ENCODE results near the gene DPH6. TPM values are rescaled to one million over a fixed set of nuclear protein-coding genes. Genes with fewer than 3 reads are reported as not detected.
A peak's percentile ranks its signal among the peaks of the same experiment; 100 is the strongest.

The DPH6 gene
- total RNA-seq, 1 experiment from 2014 or later, result 11.7 TPM

DNA sequence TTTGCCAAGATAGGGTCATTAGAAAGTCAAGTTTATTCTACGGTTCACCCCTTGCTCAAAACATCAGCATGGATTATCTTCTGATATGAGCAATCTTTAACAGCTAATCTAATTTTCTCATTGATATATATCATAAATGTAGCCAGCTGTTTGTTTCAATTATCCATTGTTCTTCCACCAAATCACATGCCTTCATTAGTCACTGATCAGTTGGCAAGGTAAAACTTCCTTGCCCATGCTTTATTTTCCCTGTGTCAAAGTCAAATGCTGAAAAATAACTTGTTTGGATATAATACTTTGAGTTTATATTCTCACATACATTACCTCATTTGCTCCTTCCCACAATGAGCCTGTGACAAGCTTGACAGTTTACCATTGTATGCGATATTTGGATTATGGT, 60.6 kb downstream of the DPH6 start:
- H3K4me3 ChIP-seq (ENCODE audit: insufficient read depth, low read depth, low read length), result no peak overlapping the region
- no peak for DNase-seq
- H3K27me3 ChIP-seq (ENCODE audit: control insufficient read depth, insufficient read depth, low read length), result no peaks in the 10 kb centered on the region
- H3K36me3 ChIP-seq (replicated peaks; ENCODE audit: control insufficient read depth, insufficient read depth, low read length), result no peaks in the 10 kb centered on the region; the same call in 1 of the 2 replicates

DNA sequence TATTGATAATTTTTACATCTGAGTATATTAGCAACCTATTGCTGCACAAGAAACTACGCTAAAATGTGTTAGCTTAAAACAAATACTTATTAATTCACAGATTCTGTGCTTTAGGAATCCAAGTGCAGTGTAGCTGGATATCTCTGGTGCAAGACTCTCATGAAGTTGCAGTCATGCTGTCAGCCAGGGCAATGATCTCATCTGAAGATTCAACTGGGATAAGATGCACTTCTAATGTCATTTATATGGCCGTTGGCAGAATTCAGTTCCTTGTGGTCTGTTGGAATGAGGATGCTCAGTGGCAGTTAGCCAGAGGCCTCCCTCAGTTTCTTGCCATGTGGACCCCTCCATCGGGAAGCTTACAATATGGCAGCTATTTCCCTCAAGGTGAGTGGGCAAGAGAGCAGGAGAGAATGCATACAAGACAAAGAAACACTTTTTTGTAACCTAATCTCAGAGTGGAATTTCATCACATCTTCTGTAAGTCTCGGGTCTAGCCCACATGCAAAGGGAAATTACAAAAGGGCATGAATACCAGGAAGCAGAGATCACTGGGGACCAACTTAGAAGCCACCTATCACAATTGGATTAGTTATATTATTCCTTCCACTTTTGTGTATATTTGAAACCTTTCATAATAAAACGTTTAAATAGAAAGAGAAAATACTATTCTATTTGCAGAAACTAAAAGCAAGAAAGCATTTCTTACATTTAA, 61.6 kb downstream of the DPH6 start:
- DNase-seq, result no peak
- Histone ChIP-seq H3K4me3 (ENCODE audit: insufficient read depth, low read depth, low read length) (no peak overlapping the region), H3K27me3 (ENCODE audit: control insufficient read depth, insufficient read depth, low read length) (no peaks in the 10 kb centered on the region), H3K36me3 (replicated peaks; ENCODE audit: control insufficient read depth, insufficient read depth, low read length) (no peaks in the 10 kb centered on the region; the same call in 1 of the 2 replicates)

DNA sequence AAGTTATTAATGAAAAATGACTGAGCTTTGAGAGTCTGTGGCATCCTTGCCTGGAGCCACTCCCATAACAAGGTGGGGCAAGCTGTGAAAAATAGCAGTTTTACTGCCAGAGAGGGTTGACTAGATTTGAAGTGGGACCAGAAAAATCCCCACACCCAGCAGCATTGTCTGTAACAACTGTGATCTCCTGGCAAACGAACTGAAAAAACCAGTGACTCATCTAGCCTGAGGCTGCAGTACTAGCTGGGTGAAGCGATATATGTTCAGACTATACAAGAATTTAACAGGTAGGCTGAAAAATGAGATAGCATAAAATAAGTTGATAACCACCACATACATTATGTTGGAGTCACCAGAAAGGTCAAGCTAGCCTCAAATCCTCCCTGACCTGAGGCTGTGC, 64.0 kb downstream of the DPH6 start:
- H3K27me3 ChIP-seq (ENCODE audit: control insufficient read depth, insufficient read depth, low read length), result no peaks in the 10 kb centered on the region
- DNase-seq, result no peak

DNA sequence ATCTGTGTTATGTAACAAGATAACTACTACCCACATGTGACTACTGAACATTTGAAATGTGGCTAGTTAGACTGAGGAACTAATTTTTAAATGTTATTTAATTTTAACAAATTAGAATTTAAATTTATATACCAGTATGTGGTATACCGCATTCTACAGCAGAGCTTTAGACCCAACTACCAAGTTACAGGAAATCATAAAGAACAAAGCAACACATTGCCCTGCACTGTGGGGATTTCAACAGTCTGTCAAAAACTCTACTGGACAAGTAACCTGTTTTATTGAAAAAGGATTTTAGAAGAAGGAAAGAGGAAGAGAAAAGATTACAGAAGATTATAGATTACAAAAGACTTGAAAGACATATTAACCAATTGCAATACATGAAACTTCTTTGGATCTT, 64.9 kb downstream of the DPH6 start:
- Histone ChIP-seq H3K36me3 (replicated peaks; ENCODE audit: control insufficient read depth, insufficient read depth, low read length) (no peaks in the 10 kb centered on the region; the same call in 1 of the 2 replicates), H3K4me3 (ENCODE audit: insufficient read depth, low read depth, low read length) (no peak overlapping the region), H3K27me3 (ENCODE audit: control insufficient read depth, insufficient read depth, low read length) (no peaks in the 10 kb centered on the region)
- no peak for DNase-seq

More for the DNA sequence above, 64.0 kb downstream of the DPH6 start:
- no peaks in the 10 kb centered on the region; the same call in 1 of the 2 replicates for H3K36me3 ChIP-seq (replicated peaks; ENCODE audit: control insufficient read depth, insufficient read depth, low read length)
- H3K4me3 ChIP-seq (ENCODE audit: insufficient read depth, low read depth, low read length), result no peak overlapping the region

DNA sequence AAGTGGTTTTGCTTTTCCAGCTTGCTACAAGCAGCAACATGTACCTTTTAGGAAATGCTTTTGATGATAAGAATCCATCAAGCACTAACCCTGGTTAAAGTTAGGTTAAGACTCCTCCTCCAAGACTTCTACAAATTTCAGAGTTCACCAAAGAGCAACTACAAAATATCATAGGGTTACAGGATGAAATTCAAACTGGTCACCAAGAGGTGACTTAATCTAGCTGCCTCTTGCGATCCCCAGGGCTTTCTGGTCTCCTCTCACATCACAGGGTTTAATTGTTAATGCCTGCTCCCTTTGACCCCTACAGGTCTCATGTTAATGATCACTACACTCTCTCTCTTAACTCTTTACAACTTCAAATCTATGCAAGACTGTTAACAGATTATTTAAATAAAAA, 66.5 kb downstream of the DPH6 start:
- Histone ChIP-seq H3K27me3 (ENCODE audit: control insufficient read depth, insufficient read depth, low read length) (no peaks in the 10 kb centered on the region), H3K36me3 (replicated peaks; ENCODE audit: control insufficient read depth, insufficient read depth, low read length) (no peaks in the 10 kb centered on the region), H3K4me3 (ENCODE audit: insufficient read depth, low read depth, low read length) (no peak overlapping the region)
- DNase-seq, result peak; percentile 17

DNA sequence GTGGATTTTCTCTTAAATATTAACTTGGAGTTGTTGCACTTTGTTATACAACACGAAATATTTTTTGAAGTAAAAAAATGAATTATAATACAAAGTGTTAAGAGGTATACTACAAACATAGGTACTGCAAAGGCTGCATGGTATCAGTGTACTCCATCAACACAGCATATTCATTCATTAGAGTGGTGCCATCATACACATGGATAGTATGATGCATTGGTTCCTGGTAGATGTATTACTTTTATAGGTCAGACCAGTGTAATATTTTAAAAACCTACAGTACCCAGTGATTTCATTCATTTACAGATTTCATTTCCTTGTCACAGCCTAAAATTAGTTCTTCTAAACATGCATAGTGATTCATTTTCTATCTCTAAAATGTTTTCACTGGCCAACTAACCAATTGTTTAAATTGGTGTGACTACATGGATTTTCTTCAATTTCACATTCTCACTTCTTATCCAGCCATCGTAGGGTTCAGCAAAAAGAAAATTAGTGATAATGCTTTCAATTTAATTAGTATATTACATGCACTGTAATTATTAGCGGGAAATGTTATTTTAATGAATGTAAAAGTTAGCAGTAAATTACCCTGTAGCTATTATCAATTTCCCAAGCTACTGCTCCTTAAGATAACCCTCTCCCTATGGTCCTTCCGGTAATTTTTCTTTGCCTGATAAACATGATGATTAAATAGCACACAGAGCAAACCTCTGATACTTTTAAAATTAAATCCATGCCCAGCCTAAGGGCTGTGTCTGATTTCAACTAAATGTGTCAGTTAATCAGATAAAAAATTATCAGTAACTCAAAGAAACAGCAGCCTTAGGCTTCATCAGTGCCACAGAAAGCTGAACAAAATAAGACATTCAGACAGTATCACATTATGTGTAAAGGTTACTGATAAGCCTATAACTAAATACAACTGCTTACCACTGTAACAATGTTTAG, 68.4 kb downstream of the DPH6 start:
- no peak for DNase-seq
- no peaks in the 10 kb centered on the region for H3K36me3 ChIP-seq (replicated peaks; ENCODE audit: control insufficient read depth, insufficient read depth, low read length)
- H3K4me3 ChIP-seq (ENCODE audit: insufficient read depth, low read depth, low read length), result no peak overlapping the region
- H3K27me3 ChIP-seq (ENCODE audit: control insufficient read depth, insufficient read depth, low read length), result no peaks in the 10 kb centered on the region

DNA sequence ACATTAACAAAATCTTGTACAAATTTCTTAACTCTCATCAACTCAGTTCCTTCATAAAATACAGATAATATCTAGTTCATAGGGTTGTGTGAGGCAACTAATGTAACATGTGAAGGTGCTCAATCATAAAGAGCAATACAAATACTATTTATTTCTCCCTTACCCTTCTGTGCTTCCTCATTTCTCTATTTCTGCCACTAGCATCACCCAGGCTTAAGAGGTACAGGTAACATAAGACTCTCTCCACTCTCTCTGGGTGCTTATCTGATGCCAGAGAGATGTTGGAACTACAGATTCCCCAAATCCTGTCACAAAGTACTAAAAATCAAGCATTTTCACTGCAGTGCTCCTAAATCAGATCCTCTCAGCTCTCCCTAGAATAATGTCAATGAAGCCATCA, 74.9 kb downstream of the DPH6 start:
- Histone ChIP-seq H3K4me3 (ENCODE audit: insufficient read depth, low read depth, low read length) (no peak overlapping the region), H3K27me3 (ENCODE audit: control insufficient read depth, insufficient read depth, low read length) (no peaks in the 10 kb centered on the region), H3K36me3 (replicated peaks; ENCODE audit: control insufficient read depth, insufficient read depth, low read length) (no peaks in the 10 kb centered on the region)
- DNase-seq, result no peak

DNA sequence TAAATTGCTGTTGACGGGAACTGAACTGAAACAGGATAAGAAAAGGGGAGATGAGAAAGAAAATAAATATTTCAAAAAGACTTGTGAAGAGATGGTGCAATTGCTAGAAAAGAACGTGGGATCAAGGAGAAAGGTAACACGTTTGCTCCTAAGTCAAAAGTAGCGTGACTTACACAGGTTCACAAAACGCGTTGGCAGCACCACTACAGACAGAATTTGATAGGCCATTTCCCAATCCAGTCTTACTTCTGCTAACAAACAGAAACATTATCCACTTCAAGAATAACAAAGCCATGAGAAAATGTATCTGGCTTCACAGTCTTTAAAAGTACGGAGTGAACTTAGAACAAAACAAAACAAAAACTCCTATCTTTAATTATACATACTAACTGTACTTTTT, 75.5 kb downstream of the DPH6 start:
- H3K4me3 ChIP-seq (ENCODE audit: insufficient read depth, low read depth, low read length), result no peak overlapping the region
- DNase-seq, result no peak
- no peaks in the 10 kb centered on the region for H3K27me3 ChIP-seq (ENCODE audit: control insufficient read depth, insufficient read depth, low read length)
- H3K36me3 ChIP-seq (replicated peaks; ENCODE audit: control insufficient read depth, insufficient read depth, low read length), result no peaks in the 10 kb centered on the region

DNA sequence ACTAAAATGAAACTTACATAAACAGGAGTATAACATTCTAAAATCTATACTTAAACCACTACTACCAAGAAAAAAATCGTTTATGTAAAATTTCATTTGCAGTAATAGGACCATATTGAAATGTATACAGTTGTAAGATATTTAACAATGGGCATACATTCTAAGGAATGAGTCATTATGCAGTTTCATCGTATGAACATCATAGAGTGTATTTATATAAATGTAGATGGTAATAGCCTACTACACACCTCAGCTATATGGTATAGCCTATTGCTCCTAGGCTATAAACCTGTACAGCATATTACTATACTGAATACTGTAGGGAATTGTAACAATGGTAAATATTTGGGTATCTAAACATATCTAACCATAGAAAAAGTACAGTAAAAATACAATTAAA, 79.5 kb downstream of the DPH6 start:
- no peaks in the 10 kb centered on the region for H3K27me3 ChIP-seq (ENCODE audit: control insufficient read depth, insufficient read depth, low read length)
- no peaks in the 10 kb centered on the region for H3K36me3 ChIP-seq (replicated peaks; ENCODE audit: control insufficient read depth, insufficient read depth, low read length)
- no peak overlapping the region for H3K4me3 ChIP-seq (ENCODE audit: insufficient read depth, low read depth, low read length)
- DNase-seq, result no peak

DNA sequence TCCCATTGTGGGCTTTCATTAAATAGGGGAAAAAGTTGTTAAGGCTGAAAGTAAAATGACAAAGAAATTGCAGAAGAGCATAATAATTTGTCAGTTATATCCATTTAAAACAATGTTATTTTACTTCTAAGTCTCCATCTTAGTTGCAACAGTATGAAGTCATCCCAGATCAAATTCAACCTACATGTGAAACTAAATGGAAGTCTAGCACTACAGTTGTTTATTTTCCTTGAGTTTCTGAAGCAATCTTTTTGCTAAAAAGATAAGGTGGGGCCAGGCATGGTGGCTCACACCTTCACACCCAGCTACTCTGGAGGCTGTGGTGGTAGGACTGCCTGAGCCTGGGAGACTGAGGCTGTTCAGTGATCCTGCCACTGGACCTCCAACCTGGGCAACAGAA, 80.2 kb downstream of the DPH6 start:
- H3K4me3 ChIP-seq (ENCODE audit: insufficient read depth, low read depth, low read length), result no peak overlapping the region
- DNase-seq, result no peak
- no peaks in the 10 kb centered on the region for H3K36me3 ChIP-seq (replicated peaks; ENCODE audit: control insufficient read depth, insufficient read depth, low read length)
- no peaks in the 10 kb centered on the region for H3K27me3 ChIP-seq (ENCODE audit: control insufficient read depth, insufficient read depth, low read length)

DNA sequence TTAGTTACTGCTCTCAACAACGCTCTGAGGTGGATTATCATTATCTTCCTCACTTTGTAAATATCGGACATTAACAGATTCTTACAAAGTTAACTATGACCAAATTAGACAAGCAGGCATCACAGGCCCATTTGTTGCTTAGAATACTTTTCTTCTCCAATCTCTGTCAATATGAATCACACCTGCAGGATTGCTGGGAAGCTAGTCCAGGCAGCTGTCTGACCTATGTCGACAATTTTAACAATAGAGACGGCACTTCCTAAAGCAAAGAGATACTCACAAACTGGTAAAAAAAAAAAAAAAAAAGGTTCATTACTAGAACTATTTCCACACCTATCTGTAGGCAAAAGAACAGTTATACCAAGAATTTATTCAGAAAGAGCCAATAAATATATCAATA, 85.3 kb downstream of the DPH6 start:
- DNase-seq, result no peak
- Histone ChIP-seq H3K27me3 (ENCODE audit: control insufficient read depth, insufficient read depth, low read length) (no peaks in the 10 kb centered on the region), H3K36me3 (replicated peaks; ENCODE audit: control insufficient read depth, insufficient read depth, low read length) (no peaks in the 10 kb centered on the region), H3K4me3 (ENCODE audit: insufficient read depth, low read depth, low read length) (no peak overlapping the region)

DNA sequence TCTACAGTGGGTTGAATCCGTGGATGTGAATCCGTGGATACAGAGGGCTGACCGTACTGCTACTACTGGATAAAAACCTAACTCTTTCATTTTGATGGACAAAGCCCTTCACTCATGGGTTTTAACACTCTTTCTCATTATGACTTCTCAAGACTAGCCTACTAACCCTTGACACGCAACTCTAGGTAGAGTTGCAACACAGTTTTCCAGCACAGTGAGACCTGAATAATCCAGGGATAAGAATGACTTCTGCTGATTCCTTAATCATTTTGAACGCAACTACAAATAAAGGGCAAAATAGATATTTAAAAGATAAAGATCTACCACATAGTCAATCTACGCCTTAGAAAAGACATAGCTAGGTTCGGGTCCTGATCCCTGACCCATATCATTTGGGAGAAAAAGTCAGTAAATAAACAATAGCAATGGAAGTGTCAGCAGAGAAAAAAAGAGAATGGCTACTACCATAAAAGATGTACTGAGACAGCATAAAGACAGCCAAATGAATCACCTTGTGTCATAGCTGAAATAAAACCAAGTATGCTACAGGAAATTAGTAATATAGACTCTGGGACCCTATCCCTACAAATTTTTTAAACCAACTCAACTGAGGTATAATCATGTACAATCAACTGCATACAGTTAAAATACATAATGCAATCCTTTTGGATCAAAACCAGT, 87.6 kb downstream of the DPH6 start:
- Histone ChIP-seq H3K36me3 (replicated peaks; ENCODE audit: control insufficient read depth, insufficient read depth, low read length) (no peaks in the 10 kb centered on the region; the same call in 1 of the 2 replicates), H3K4me3 (ENCODE audit: insufficient read depth, low read depth, low read length) (no peak overlapping the region), H3K27me3 (ENCODE audit: control insufficient read depth, insufficient read depth, low read length) (no peaks in the 10 kb centered on the region)
- no peak for DNase-seq

DNA sequence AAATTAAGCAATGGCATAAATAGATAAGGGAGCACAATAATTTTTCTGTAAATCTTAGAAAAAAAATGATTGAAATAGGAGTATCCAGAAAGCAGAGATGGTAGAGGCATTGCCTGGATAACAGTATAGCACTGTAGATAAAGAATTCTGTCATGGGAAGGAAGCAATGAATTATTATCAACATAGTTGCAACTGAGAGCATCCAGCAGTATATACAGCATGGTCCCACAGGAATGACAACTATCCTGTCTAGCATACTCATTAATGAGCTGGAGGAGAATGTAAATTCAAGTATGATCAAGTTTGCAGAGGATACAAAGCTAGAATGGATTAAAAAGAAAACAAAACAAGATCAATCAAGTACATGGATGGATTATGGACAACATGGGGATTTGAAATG, 90.8 kb downstream of the DPH6 start:
- no peak overlapping the region for H3K4me3 ChIP-seq (ENCODE audit: insufficient read depth, low read depth, low read length)
- H3K36me3 ChIP-seq (replicated peaks; ENCODE audit: control insufficient read depth, insufficient read depth, low read length), result no peaks in the 10 kb centered on the region; the same call in 1 of the 2 replicates
- DNase-seq, result no peak
- no peaks in the 10 kb centered on the region for H3K27me3 ChIP-seq (ENCODE audit: control insufficient read depth, insufficient read depth, low read length)

DNA sequence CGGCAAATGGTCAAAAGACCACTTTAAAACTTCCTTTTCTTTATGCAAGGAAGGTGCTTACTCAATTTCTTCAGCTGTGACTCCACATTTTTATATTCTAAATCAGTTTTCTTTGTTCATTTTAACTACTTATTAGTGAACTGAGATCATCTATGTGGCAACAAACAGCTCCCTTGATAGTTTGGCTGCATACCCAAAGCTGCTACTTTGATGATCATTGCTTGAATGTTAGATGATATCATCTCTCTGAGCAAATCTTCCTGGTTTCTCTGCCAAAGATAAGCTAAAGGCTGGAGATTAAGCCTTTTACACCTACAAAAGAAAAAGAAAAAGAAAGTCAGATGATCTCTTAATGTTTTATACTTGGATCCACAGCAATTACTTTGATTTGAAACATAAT, 95.5 kb downstream of the DPH6 start:
- no peak for DNase-seq

More for the DNA sequence above, 95.5 kb downstream of the DPH6 start:
- no peaks in the 10 kb centered on the region; the same call in 1 of the 2 replicates for H3K36me3 ChIP-seq (replicated peaks; ENCODE audit: control insufficient read depth, insufficient read depth, low read length)
- H3K27me3 ChIP-seq (ENCODE audit: control insufficient read depth, insufficient read depth, low read length), result no peaks in the 10 kb centered on the region
- H3K4me3 ChIP-seq (ENCODE audit: insufficient read depth, low read depth, low read length), result no peak overlapping the region
